HEK293 (cell line): ENCODE measurements around the gene IFNAR1.

ENCODE experiments used
- CTCF ChIA-PET: fragments of 350-600 bp; formaldehyde crosslinking; extraction: SDS; loops from one replicate; lab custom pipeline; 2021; ENCODE audit warnings: antibody characterized with exemption; lab: Yijun Ruan, JAX
- POLR2A ChIA-PET: fragments of 300-600 bp; formaldehyde crosslinking; extraction: SDS; loops from one replicate; lab custom pipeline; 2020; ENCODE audit warnings: antibody characterized with exemption, inconsistent platforms; lab: Yijun Ruan, JAX
- H3K27ac ChIP-seq: fragments of 200-500 bp; sonication (Bioruptor generic); 2 replicates; pipeline ENCODE4 v1.5.1; 2014; ENCODE audit warnings: low read depth, low read length, control low read depth, inconsistent platforms; ENCODE audit errors: extremely low read depth
- H3K36me3 ChIP-seq, 2 experiments: fragments of 200-500 bp in 1 of 2; sonication (Bioruptor generic) in 1 of 2; 1 replicate in 1 of 2; 2 replicates in 1 of 2; pipeline ENCODE4 v1.5.1; 2014 to 2017; ENCODE audit warnings: inconsistent platforms in 2 of 2, low read length in 2 of 2; ENCODE audit not compliant: control insufficient read depth in 2 of 2, insufficient read depth in 1 of 2
- H3K4me1 ChIP-seq: fragments of 200-500 bp; sonication (Bioruptor generic); 2 replicates; pipeline ENCODE4 v1.5.1; 2014; ENCODE audit warnings: mild to moderate bottlenecking, low read length, inconsistent platforms; ENCODE audit not compliant: control insufficient read depth, insufficient read depth
- H3K4me3 ChIP-seq: 2 replicates; pipeline ENCODE4 v1.5.1; 2011; ENCODE audit warnings: low read depth, mild to moderate bottlenecking, control low read depth, low read length, moderate library complexity
- H3K9me3 ChIP-seq: fragments of 200-500 bp; sonication (Bioruptor generic); 2 replicates; pipeline ENCODE4 v1.5.1; 2014; ENCODE audit warnings: low read depth, low read length, inconsistent platforms; ENCODE audit not compliant: control insufficient read depth, insufficient read depth
- GLIS2 ChIP-seq: fragments of 450-650 bp; formaldehyde crosslinking; IDR thresholded peaks from 2 replicates; pipeline ENCODE4 v1.5.1; 2016; ENCODE audit warnings: missing biosample characterization, missing genetic modification characterization
- KLF9 ChIP-seq: fragments of 450-650 bp; formaldehyde crosslinking; IDR thresholded peaks from 2 replicates; pipeline ENCODE4 v1.5.1; 2016; ENCODE audit warnings: missing biosample characterization, missing genetic modification characterization, low read depth
- SCRT2 ChIP-seq: fragments of 450-650 bp; formaldehyde crosslinking; IDR thresholded peaks from 2 replicates; pipeline ENCODE4 v1.5.1; 2016; ENCODE audit warnings: missing biosample characterization, missing genetic modification characterization
- SETDB1 ChIP-seq: IDR thresholded peaks from one replicate; pipeline ENCODE4 v1.6.1; 2017; ENCODE audit warnings: mild to moderate bottlenecking, low read length, moderate library complexity, mixed read lengths; ENCODE audit not compliant: insufficient read length
- ZFP69B ChIP-seq: fragments of 450-650 bp; formaldehyde crosslinking; IDR thresholded peaks from 2 replicates; pipeline ENCODE4 v1.5.1; 2016; ENCODE audit warnings: missing biosample characterization, missing genetic modification characterization
- ZIC2 ChIP-seq: fragments of 450-650 bp; formaldehyde crosslinking; IDR thresholded peaks from 2 replicates; pipeline ENCODE4 v1.5.1; 2016; ENCODE audit warnings: missing biosample characterization, missing genetic modification characterization
- ZNF10 ChIP-seq: fragments of 450-650 bp; formaldehyde crosslinking; IDR thresholded peaks from 2 replicates; pipeline ENCODE4 v1.5.1; 2017; ENCODE audit warnings: missing biosample characterization, missing genetic modification characterization
- ZNF112 ChIP-seq: fragments of 450-650 bp; formaldehyde crosslinking; IDR thresholded peaks from 2 replicates; pipeline ENCODE4 v1.5.0; 2017; ENCODE audit warnings: missing biosample characterization, missing genetic modification characterization
- ZNF211 ChIP-seq: fragments of 450-650 bp; formaldehyde crosslinking; IDR thresholded peaks from 2 replicates; pipeline ENCODE4 v1.5.1; 2016; ENCODE audit warnings: low read depth, missing biosample characterization, missing genetic modification characterization
- ZNF391 ChIP-seq: fragments of 450-650 bp; formaldehyde crosslinking; IDR thresholded peaks from 2 replicates; pipeline ENCODE4 v1.5.1; 2016; ENCODE audit warnings: low read depth, missing biosample characterization, missing genetic modification characterization, borderline replicate concordance
- ZNF394 ChIP-seq: fragments of 450-650 bp; formaldehyde crosslinking; IDR thresholded peaks from 2 replicates; pipeline ENCODE4 v1.5.1; 2016; ENCODE audit warnings: missing biosample characterization, missing genetic modification characterization, mild to moderate bottlenecking, moderate library complexity, borderline replicate concordance
- ZNF423 ChIP-seq: fragments of 450-650 bp; formaldehyde crosslinking; IDR thresholded peaks from 2 replicates; pipeline ENCODE4 v1.5.1; 2016; ENCODE audit warnings: missing biosample characterization, missing genetic modification characterization
- ZNF521 ChIP-seq: fragments of 450-650 bp; formaldehyde crosslinking; IDR thresholded peaks from 2 replicates; pipeline ENCODE4 v1.5.1; 2017; ENCODE audit warnings: missing biosample characterization, mild to moderate bottlenecking, missing genetic modification characterization
- ZNF701 ChIP-seq: fragments of 450-650 bp; formaldehyde crosslinking; IDR thresholded peaks from 2 replicates; pipeline ENCODE4 v1.5.1; 2016; ENCODE audit warnings: missing biosample characterization, missing genetic modification characterization
- ZNF830 ChIP-seq: fragments of 450-650 bp; IDR thresholded peaks from 2 replicates; pipeline ENCODE4 v1.5.0; 2018; ENCODE audit warnings: missing biosample characterization, missing genetic modification characterization, low read depth, mild to moderate bottlenecking, moderate library complexity
- ZSCAN23 ChIP-seq: fragments of 450-650 bp; formaldehyde crosslinking; IDR thresholded peaks from 2 replicates; pipeline ENCODE4 v1.5.1; 2016; ENCODE audit warnings: missing biosample characterization, missing genetic modification characterization
- TF ChIP-seq, protein P1 (sequence below): fragments of 450-650 bp; formaldehyde crosslinking; IDR thresholded peaks from 2 replicates; pipeline ENCODE4 v1.5.1; 2016; ENCODE audit warnings: missing biosample characterization, missing genetic modification characterization
- TF ChIP-seq, protein P2 (sequence below): fragments of 450-650 bp; formaldehyde crosslinking; IDR thresholded peaks from 2 replicates; pipeline ENCODE4 v1.5.1; 2016; ENCODE audit warnings: missing biosample characterization, missing genetic modification characterization
- TF ChIP-seq, protein P3 (sequence below): fragments of 450-650 bp; formaldehyde crosslinking; IDR thresholded peaks from 2 replicates; pipeline ENCODE4 v1.5.1; 2016; ENCODE audit warnings: missing biosample characterization, missing genetic modification characterization

IFNAR1 gene

DNA sequence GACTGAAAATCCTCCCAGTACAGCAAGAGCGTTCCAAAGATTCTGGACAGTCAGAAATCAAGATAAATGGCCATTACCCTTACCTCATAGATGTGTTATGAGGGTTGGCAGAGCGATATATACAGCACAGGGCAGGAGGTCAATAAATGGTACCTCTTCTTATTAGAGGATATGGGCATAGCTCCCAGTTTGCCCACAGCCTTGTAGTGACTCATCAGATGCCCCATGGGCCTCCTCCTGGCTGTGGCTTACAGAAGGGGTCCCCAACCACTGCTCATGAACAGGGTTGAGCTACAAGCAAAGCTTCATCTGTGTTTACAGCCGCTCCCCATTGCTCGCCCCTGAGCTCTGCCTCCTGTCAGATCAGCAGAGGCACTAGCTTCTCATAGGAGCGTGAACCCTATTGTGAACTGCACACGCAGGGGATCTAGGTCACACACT, 71.1 kb downstream of the IFNAR1 start:
- H3K27ac ChIP-seq: no peak overlapping the region
- H3K4me3 ChIP-seq: no peak overlapping the region
- H3K9me3 ChIP-seq: no peaks in the 10 kb centered on the region
- H3K36me3 ChIP-seq: no peaks in the 10 kb centered on the region
- TF ChIP-seq ZIC2 (tag by site-specific recombination): peak; percentile 42
- TF ChIP-seq ZSCAN23: no peak
- no peak for TF ChIP-seq ZNF112
- TF ChIP-seq, all 188 proteins: peak for 1
- POLR2A ChIA-PET: interaction anchor here (1.1 to 1.3 kb wide), 2 partner anchors 11 to 71 kb away, joined by 3 to 6 read pairs; partner anchors contain the start of gene IFNAR1
- CTCF ChIA-PET: interaction anchor here (0.6 to 1.5 kb wide), 3 partner anchors 10 to 58 kb away, joined by 3 to 6 read pairs (median 4); no protein-coding TSS in a partner anchor
- no peaks in the 10 kb centered on the region for H3K4me1 ChIP-seq

DNA sequence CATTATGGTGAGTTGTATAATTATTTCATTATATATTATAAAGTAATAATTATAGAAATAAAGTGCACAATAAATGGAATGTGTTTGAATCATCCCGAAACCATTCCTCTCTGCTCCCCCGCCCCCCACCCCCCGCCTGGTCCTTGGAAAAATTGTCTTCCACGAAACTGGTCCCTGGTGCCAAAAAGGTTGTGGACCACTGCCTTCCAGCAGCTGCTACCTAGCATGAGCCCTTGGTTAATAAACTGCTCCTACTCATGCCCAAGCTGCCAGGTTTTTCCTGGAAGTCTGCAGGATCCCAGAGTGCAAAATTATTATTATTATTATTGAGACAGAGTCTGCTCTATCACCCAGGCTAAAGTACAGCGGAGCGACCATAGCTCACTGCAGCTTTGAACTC, 71.7 kb downstream of the IFNAR1 start:
- H3K4me1 ChIP-seq: no peaks in the 10 kb centered on the region
- ChIA-PET POLR2A (interaction anchor here (0.6 to 1.3 kb wide), 3 partner anchors 12 to 669 kb away, joined by 3 to 6 read pairs (median 5); partner anchors contain the start of gene IFNAR1), CTCF (interaction anchor here (0.6 to 1.5 kb wide), 2 partner anchors 35 to 59 kb away, joined by 4 to 6 read pairs; no protein-coding TSS in a partner anchor)
- no peaks in the 10 kb centered on the region for H3K36me3 ChIP-seq
- TF ChIP-seq GLIS2 (no peak), ZNF423 (tag by site-specific recombination) (no peak), ZNF10 (tag by site-specific recombination) (no peak), ZNF701 (tag by site-specific recombination) (no peak), KLF9 (tag by site-specific recombination) (no peak), SCRT2 (tag by site-specific recombination) (no peak), ZNF391 (tag by site-specific recombination) (no peak), ZNF521 (tag by site-specific recombination) (no peak), ZNF830 (tag by site-specific recombination) (no peak), SETDB1 (no peak), ZNF394 (no peak), ZNF211 (tag by site-specific recombination) (no peak), ZFP69B (no peak)
- TF ChIP-seq, protein P1, sequence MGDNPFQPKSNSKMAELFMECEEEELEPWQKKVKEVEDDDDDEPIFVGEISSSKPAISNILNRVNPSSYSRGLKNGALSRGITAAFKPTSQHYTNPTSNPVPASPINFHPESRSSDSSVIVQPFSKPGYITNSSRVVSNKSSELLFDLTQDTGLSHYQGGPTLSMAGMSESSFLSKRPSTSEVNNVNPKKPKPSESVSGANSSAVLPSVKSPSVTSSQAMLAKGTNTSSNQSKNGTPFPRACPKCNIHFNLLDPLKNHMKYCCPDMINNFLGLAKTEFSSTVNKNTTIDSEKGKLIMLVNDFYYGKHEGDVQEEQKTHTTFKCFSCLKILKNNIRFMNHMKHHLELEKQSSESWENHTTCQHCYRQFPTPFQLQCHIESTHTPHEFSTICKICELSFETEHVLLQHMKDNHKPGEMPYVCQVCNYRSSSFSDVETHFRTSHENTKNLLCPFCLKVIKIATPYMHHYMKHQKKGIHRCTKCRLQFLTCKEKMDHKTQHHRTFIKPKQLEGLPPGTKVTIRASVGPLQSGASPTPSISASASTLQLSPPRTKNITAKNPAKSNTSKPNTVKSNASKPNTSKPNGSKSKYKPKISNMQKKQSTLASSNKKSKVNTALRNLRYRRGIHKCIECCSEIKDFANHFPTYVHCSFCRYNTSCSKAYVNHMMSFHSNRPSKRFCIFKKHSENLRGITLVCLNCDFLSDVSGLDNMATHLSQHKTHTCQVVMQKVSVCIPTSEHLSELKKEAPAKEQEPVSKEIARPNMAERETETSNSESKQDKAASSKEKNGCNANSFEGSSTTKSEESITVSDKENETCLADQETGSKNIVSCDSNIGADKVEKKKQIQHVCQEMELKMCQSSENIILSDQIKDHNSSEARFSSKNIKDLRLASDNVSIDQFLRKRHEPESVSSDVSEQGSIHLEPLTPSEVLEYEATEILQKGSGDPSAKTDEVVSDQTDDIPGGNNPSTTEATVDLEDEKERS (tag by site-specific recombination): no peak
- TF ChIP-seq, protein P2, sequence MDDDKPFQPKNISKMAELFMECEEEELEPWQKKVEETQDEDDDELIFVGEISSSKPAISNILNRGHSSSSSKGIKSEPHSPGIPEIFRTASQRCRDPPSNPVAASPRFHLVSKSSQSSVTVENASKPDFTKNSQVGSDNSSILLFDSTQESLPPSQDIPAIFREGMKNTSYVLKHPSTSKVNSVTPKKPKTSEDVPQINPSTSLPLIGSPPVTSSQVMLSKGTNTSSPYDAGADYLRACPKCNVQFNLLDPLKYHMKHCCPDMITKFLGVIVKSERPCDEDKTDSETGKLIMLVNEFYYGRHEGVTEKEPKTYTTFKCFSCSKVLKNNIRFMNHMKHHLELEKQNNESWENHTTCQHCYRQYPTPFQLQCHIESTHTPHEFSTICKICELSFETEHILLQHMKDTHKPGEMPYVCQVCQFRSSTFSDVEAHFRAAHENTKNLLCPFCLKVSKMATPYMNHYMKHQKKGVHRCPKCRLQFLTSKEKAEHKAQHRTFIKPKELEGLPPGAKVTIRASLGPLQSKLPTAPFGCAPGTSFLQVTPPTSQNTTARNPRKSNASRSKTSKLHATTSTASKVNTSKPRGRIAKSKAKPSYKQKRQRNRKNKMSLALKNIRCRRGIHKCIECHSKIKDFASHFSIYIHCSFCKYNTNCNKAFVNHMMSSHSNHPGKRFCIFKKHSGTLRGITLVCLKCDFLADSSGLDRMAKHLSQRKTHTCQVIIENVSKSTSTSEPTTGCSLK: no peak
- TF ChIP-seq, protein P3, sequence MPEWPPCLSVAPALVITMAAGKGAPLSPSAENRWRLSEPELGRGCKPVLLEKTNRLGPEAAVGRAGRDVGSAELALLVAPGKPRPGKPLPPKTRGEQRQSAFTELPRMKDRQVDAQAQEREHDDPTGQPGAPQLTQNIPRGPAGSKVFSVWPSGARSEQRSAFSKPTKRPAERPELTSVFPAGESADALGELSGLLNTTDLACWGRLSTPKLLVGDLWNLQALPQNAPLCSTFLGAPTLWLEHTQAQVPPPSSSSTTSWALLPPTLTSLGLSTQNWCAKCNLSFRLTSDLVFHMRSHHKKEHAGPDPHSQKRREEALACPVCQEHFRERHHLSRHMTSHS (tag by site-specific recombination): no peak
- H3K27ac ChIP-seq: no peak overlapping the region
- H3K4me3 ChIP-seq: no peak overlapping the region
- no peaks in the 10 kb centered on the region for H3K9me3 ChIP-seq
